ENCODE data around the gene ADM. TPM values are rescaled to one million over a fixed set of nuclear protein-coding genes. Genes with fewer than 3 reads are reported as not detected.

Gene ADM, protein sequence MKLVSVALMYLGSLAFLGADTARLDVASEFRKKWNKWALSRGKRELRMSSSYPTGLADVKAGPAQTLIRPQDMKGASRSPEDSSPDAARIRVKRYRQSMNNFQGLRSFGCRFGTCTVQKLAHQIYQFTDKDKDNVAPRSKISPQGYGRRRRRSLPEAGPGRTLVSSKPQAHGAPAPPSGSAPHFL
- total RNA-seq, result 10 to 100 TPM in 7 of 9 donors, 1 to 10 TPM in 2; 3.6 to 55.7 (median 15.4) TPM
- polyA plus RNA-seq, result 10 to 100 TPM in 2 of 3 donors, 1 to 10 TPM in 1; 6.9 to 27.6 (median 26.3) TPM
- long read RNA-seq, donor 1, partial matches to known transcripts, result 0 of 1 reads
- long read RNA-seq, donor 1, other reads (novel, unspliced or antisense), result 0 of 1 reads
- long read RNA-seq, donor 2, result 0 reads
- long read RNA-seq, donor 3, partial matches to known transcripts, result 0 of 1 reads
- long read RNA-seq, donor 3, other reads (novel, unspliced or antisense), result 0 of 1 reads
- long read RNA-seq, donor 4, transcript ADM-201 (4 exons, 1,885 nt), result major isoform, 8 of 11 reads
- long read RNA-seq, donor 4, partial matches to known transcripts, result 0 of 11 reads
- long read RNA-seq, donor 4, other reads (novel, unspliced or antisense), result 1 of 11 reads
- long read RNA-seq, donor 5, transcript ADM-201 (4 exons, 1,885 nt), result major isoform, 19 of 22 reads
- long read RNA-seq, donor 5, partial matches to known transcripts, result 1 of 22 reads
- long read RNA-seq, donor 5, other reads (novel, unspliced or antisense), result 2 of 22 reads
- long read RNA-seq, donor 6, transcript ADM-201 (4 exons, 1,885 nt), result major isoform, 18 of 21 reads
- long read RNA-seq, donor 6, partial matches to known transcripts, result 0 of 21 reads
- long read RNA-seq, donor 6, other reads (novel, unspliced or antisense), result 3 of 21 reads
- long read RNA-seq, donor 7, partial matches to known transcripts, result 0 of 1 reads
- long read RNA-seq, donor 7, other reads (novel, unspliced or antisense), result 0 of 1 reads
- long read RNA-seq, donor 8, partial matches to known transcripts, result 0 of 3 reads
- long read RNA-seq, donor 8, other reads (novel, unspliced or antisense), result 0 of 3 reads
- long read RNA-seq, donor 9, partial matches to known transcripts, result 0 of 1 reads
- long read RNA-seq, donor 9, other reads (novel, unspliced or antisense), result 0 of 1 reads
- long read RNA-seq, donor 10, partial matches to known transcripts, result 0 of 3 reads
- long read RNA-seq, donor 10, other reads (novel, unspliced or antisense), result 0 of 3 reads

DNA sequence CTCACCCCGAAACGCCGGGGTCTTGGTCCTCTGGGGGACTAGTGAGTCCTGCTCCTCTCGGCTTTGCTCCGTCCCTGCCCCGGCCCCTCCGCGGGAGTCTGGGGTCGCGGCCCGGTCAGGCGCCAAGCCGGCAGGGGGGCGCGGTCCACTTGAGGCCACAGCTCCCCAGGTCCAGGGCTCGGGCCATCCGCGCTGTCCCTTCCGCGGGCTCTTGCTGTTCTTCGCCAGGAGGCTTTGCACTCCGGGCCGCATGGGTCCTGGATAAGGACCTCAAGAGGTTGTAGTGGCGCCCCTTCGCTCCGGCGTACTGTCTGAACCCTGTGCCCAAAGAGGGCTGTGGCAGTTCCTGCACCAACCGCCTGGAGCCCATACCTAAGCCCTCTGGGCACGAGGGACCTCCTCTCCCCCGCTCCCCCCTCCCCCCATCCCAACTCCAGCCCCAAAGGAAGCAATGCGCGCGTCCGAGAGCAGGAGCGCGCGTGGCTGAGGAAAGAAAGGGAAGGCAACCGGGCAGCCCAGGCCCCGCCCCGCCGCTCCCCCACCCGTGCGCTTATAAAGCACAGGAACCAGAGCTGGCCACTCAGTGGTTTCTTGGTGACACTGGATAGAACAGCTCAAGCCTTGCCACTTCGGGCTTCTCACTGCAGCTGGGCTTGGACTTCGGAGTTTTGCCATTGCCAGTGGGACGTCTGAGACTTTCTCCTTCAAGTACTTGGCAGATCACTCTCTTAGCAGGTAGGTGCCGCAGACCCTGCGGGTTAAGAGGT lies at the start of gene ADM:
TSS of gene ADM (plus strand) at position 579 of the 767 bp plus-strand sequence. CDS start 628 bp downstream, outside the sequence.
- peak; percentile 82 to 96 (median 87) for DNase-seq
- peak within 1 kb of the TSS in 4 of 5 donors; percentile 10 to 94 (median 77) for H3K27ac ChIP-seq
- WGBS, 4 donors, result 4 to 13% (median 6%) methylated on average over 30 to 48 of the region's 48 CpGs
- no peaks in the 10 kb centered on the region for H3K27me3 ChIP-seq
- intact Hi-C loops (cut with DNase I), result loop anchor here (2.0 to 10.0 kb wide), 4 partner anchors 92 to 550 kb away; no protein-coding TSS in a partner anchor
- TF ChIP-seq, protein P1, sequence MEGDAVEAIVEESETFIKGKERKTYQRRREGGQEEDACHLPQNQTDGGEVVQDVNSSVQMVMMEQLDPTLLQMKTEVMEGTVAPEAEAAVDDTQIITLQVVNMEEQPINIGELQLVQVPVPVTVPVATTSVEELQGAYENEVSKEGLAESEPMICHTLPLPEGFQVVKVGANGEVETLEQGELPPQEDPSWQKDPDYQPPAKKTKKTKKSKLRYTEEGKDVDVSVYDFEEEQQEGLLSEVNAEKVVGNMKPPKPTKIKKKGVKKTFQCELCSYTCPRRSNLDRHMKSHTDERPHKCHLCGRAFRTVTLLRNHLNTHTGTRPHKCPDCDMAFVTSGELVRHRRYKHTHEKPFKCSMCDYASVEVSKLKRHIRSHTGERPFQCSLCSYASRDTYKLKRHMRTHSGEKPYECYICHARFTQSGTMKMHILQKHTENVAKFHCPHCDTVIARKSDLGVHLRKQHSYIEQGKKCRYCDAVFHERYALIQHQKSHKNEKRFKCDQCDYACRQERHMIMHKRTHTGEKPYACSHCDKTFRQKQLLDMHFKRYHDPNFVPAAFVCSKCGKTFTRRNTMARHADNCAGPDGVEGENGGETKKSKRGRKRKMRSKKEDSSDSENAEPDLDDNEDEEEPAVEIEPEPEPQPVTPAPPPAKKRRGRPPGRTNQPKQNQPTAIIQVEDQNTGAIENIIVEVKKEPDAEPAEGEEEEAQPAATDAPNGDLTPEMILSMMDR (IDR thresholded peaks at IDR 0.05), result peak; percentile 40 to 62 (median 52)
- peak; percentile 89 to 93 for TF ChIP-seq POLR2A (IDR thresholded peaks at IDR 0.05)
- peak within 1 kb of the TSS in 3 of 4 donors; percentile 22 to 67 (median 44) for H3K4me3 ChIP-seq
- H3K36me3 ChIP-seq (replicated peaks in 1 of 2), result no peaks in the 10 kb centered on the region
- no peaks in the 10 kb centered on the region for H3K9me3 ChIP-seq (replicated peaks in 1 of 3)
- peaks cover 17 to 39% of the 10 kb centered on the region in 2 donors for H3K4me1 ChIP-seq (replicated peaks in 1 of 2)

DNA sequence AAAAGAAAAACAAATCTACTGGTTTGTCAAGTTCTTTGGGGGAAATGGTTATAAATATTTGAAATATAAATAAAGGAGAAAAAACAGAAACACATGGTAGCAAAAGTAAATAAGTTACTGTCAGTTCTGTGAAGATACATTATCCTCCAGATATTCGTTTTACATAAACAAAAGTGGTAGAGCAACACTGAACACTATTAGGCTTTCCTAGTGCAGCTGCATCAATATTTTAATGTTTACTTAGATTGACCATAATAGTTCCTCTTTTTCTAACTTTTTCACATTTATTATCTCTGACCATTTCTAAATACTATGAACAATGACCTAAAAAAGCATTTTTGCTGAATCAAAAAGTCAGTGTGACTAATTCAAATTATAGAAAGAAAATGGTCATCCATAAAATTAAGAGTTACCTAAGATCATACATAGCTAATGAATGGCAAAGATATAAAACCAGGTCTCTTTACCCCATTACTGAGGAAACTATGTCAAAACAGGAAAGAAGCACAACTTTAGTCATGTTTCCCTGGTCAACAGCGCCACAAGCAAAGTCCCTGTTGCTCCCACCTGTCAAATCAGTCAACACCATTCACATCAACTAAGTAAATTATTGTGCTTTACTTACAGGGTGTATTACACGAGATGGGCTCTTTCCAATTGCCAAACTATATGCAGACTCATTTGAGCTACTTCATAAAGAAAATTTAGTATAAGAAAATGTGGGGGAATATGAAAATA lies 49.3 kb upstream of the ADM start:
- intact Hi-C loops (cut with DNase I), result no loop called here
- peaks cover 5 to 12% of the 10 kb centered on the region in 2 donors for H3K4me1 ChIP-seq (replicated peaks in 1 of 2)
- DNase-seq, result no peak
- 74 to 77% (median 75%) methylated on average over 3 of the region's 3 CpGs for WGBS, 4 donors
- H3K27me3 ChIP-seq, result no peaks in the 10 kb centered on the region
- H3K36me3 ChIP-seq (replicated peaks in 1 of 2), result no peaks in the 10 kb centered on the region
- TF ChIP-seq POLR2A (IDR thresholded peaks at IDR 0.05), result no peak
- TF ChIP-seq, protein P1 (IDR thresholded peaks at IDR 0.05), result no peak
- no peak overlapping the region for H3K4me3 ChIP-seq
- no peaks in the 10 kb centered on the region for H3K9me3 ChIP-seq (replicated peaks in 1 of 3)
- H3K27ac ChIP-seq, result no peak overlapping the region

DNA sequence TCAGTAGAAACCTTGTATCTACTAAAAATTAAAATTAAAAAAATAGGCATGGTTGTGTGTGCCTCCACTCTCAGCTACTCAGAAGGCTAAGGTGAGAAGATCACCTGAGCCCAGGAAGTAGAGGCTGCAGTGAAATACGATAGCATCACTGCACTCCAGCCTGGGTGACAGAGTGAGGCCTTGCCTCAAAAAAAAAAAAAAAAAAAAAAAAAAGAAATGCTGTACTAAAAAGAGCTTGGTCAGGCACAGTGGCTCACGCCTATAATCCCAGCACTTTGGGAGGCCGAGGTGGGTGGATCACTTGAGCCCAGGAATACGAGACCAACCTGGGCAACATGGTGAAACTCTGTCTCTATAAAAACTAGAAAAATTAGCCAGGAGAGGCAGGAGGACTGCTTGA lies 47.4 kb upstream of the ADM start:
- TF ChIP-seq POLR2A (IDR thresholded peaks at IDR 0.05), result no peak
- TF ChIP-seq, protein P1 (IDR thresholded peaks at IDR 0.05), result no peak
- WGBS, 4 donors, result 91 to 98% (median 97%) methylated on average over 4 of the region's 4 CpGs
- Histone ChIP-seq H3K27me3 (no peaks in the 10 kb centered on the region), H3K4me3 (no peak overlapping the region), H3K4me1 (replicated peaks in 1 of 2) (peaks cover 5 to 12% of the 10 kb centered on the region in 2 donors), H3K36me3 (replicated peaks in 1 of 2) (no peaks in the 10 kb centered on the region), H3K27ac (no peak overlapping the region), H3K9me3 (replicated peaks in 1 of 3) (no peaks in the 10 kb centered on the region)
- intact Hi-C loops (cut with DNase I), result no loop called here
- DNase-seq, result no peak
